Hematopoietic multipotent progenitor cell treated with erythropoietin and hydrocortisone succinate and interleukin-3 and kit ligand, for 6 days (in vitro differentiated cells): Measurements from ENCODE around the gene ZNF17.
A peak's percentile ranks its signal among the peaks of the same experiment; 100 is the strongest.
"Not testable (repeated sequence)": the region's sequence is repeated elsewhere in the genome, so short reads cannot be mapped to it uniquely, and the experiment has no call there.

Experiments used
- DNase-seq: peaks from one replicate; pipeline ENCODE4 v3.0.0-alpha.2; 2015

The ZNF17 gene

GRCh38 chr19:57410877-57411671, at the start of gene ZNF17:
ZNF17 (plus strand) TSS chr19:57411161; CDS start chr19:57413616, 2,455 bp downstream.
- DNase-seq: peak; percentile 99

GRCh38 chr19:57362419-57362818, 48.5 kb upstream of the ZNF17 start:
- no peak for DNase-seq

- DNase-seq: peak; percentile 99
Measured at GRCh38 chr19:57362997-57363687, 47.8 kb upstream of the ZNF17 start, which contains the start of the genes TRAPPC2B and ZNF547. TRAPPC2B (plus strand) TSS chr19:57363551; CDS start chr19:57364834, 1,283 bp downstream. ZNF547 (plus strand) TSS chr19:57363551; CDS start chr19:57368556, 5,005 bp downstream.

GRCh38 chr19:57363688-57364181, 47.2 kb upstream of the ZNF17 start:
- DNase-seq: peak; percentile 20

- DNase-seq: no peak
Measured at GRCh38 chr19:57366776-57367175, 44.2 kb upstream of the ZNF17 start.

GRCh38 chr19:57374179-57374578, 36.8 kb upstream of the ZNF17 start:
- no peak for DNase-seq

- DNase-seq: not testable (repeated sequence)
Measured at GRCh38 chr19:57374647-57375046, 36.3 kb upstream of the ZNF17 start.

GRCh38 chr19:57376151-57376550, 34.8 kb upstream of the ZNF17 start:
- no peak for DNase-seq

- DNase-seq: no peak
Measured at GRCh38 chr19:57377498-57378146, 33.3 kb upstream of the ZNF17 start.

- DNase-seq: no peak
Measured at GRCh38 chr19:57380923-57381322, 30.0 kb upstream of the ZNF17 start.

- no peak for DNase-seq
Measured at GRCh38 chr19:57382806-57383488, 28.0 kb upstream of the ZNF17 start.

GRCh38 chr19:57389194-57389729, 21.7 kb upstream of the ZNF17 start:
- no peak for DNase-seq

GRCh38 chr19:57389730-57390598, 21.0 kb upstream of the ZNF17 start, which contains the start of gene ZNF548:
ZNF548 (plus strand) TSS chr19:57389854; CDS start chr19:57390100, 246 bp downstream.
- DNase-seq: peak; percentile 99

GRCh38 chr19:57395710-57396109, 15.3 kb upstream of the ZNF17 start:
- DNase-seq: no peak

- no peak for DNase-seq
Measured at GRCh38 chr19:57398868-57399267, 12.1 kb upstream of the ZNF17 start.

GRCh38 chr19:57403737-57404563, 7.0 kb upstream of the ZNF17 start:
- DNase-seq: no peak

GRCh38 chr19:57406516-57407123, 4.3 kb upstream of the ZNF17 start:
- DNase-seq: peak; percentile 89

GRCh38 chr19:57419439-57419838, 8.5 kb downstream of the ZNF17 start:
- peak; percentile 11 for DNase-seq

- no peak for DNase-seq
Measured at GRCh38 chr19:57421037-57421436, 10.1 kb downstream of the ZNF17 start.
